Thoracic aorta (tissue), 2 donors: ENCODE measurements around the gene KAT14. TPM values are rescaled to one million over a fixed set of nuclear protein-coding genes. Genes with fewer than 3 reads are reported as not detected.

ENCODE experiments used
- ATAC-seq: fragments of 150-250 bp; one replicate; pipeline ENCODE4 v1.8.0; 2017; ENCODE audit warnings: low read depth; ENCODE audit not compliant: insufficient number of reproducible peaks, low FRiP score
- DNase-seq: peaks from one replicate; pipeline ENCODE4 v3.0.0-alpha.2; 2020; ENCODE audit warnings: low spot score
- H3K27ac ChIP-seq, 2 donors: fragments of 200-600 bp; sonication (generic); 1 replicate in 1 of 2; 2 replicates in 1 of 2; pipeline ENCODE4 v1.5.1; 2016; ENCODE audit warnings: mild to moderate bottlenecking in 2 of 2, moderate library complexity in 2 of 2
- H3K27me3 ChIP-seq: fragments of 200-600 bp; sonication (generic); replicated peaks from 2 replicates; pipeline ENCODE4 v1.6.0; 2016; ENCODE audit warnings: mild to moderate bottlenecking; ENCODE audit not compliant: insufficient read depth
- H3K36me3 ChIP-seq: fragments of 200-600 bp; sonication (generic); one replicate; pipeline ENCODE4 v1.5.1; 2016
- H3K4me1 ChIP-seq, 2 donors: fragments of 200-600 bp; sonication (generic); 1 replicate in 1 of 2; 2 replicates in 1 of 2; pipeline versions ENCODE4 v1.5.1 to v1.6.0; 2016; ENCODE audit warnings: low read depth in 2 of 2, mild to moderate bottlenecking in 1 of 2; ENCODE audit not compliant: control insufficient read depth in 1 of 2
- H3K4me3 ChIP-seq: fragments of 200-600 bp; sonication (generic); 2 replicates; pipeline ENCODE4 v1.5.1; 2016; ENCODE audit warnings: mild to moderate bottlenecking
- H3K9me3 ChIP-seq: fragments of 200-600 bp; sonication (generic); 2 replicates; pipeline ENCODE4 v1.5.1; 2016
- CTCF ChIP-seq: fragments of 200-600 bp; sonication (generic); IDR thresholded peaks from one replicate; pipeline ENCODE4 v1.5.1; 2019; ENCODE audit warnings: antibody characterized with exemption
- total RNA-seq, 2 donors: library from RNA; depleted of rRNA; stranded (reverse); fragments of >200 nt; gene quantifications; one replicate each; pipeline versions ENCODE4 v1.1.0 to v1.2.3, GENCODE V29; 2016

Gene KAT14
- total RNA-seq, 2 donors from 2014 or later: 7.7 to 11.7 TPM

GRCh38 chr20:18138639-18139583, 1.2 kb downstream of the KAT14 start:
- DNase-seq: no peak
- Histone ChIP-seq H3K27me3 (no peaks in the 10 kb centered on the region), H3K36me3 (peaks cover 12% of the 10 kb centered on the region), H3K4me1 (peaks cover 14 to 22% of the 10 kb centered on the region in 2 donors), H3K27ac (no peak overlapping the region), H3K9me3 (no peaks in the 10 kb centered on the region), H3K4me3 (peak overlapping the region; percentile 98)
- ATAC-seq: no peak
- TF ChIP-seq CTCF: no peak

GRCh38 chr20:18139832-18140231, 2.2 kb downstream of the KAT14 start:
- ATAC-seq (no peak), DNase-seq (no peak)
- Histone ChIP-seq H3K36me3 (peaks cover 16% of the 10 kb centered on the region), H3K27ac (no peak overlapping the region), H3K27me3 (no peaks in the 10 kb centered on the region), H3K4me3 (no peak overlapping the region), H3K4me1 (peaks cover 14 to 22% of the 10 kb centered on the region in 2 donors), H3K9me3 (no peaks in the 10 kb centered on the region)
- no peak for TF ChIP-seq CTCF

DNA sequence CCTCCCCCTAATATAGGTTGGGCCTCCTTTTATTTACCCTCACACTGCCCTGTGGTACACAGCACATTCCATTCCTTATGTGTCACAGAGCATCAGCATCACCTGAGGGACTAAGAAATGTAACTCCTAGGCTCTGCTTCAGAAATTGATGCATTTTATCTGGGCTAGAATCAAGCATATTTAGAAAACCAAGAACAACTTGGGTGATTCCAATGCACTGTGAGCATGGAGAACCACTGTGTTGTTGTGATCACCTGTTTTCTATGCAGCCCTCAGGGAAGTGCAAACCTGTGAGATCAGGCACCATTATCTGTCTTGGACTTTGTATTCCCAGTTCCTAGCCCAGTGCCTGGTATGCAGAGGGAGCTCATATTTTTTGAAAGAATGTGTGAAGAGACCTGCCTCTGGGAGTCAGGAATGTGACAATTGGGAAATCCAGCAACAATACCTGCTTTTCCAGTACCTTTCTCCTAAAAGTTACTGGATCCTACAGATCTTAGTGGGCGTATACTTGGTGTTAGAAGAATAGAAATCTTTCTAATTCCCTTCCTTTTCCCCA, 7.0 kb downstream of the KAT14 start:
- no peak for ATAC-seq
- Histone ChIP-seq H3K27ac (no peak overlapping the region), H3K36me3 (peaks cover 16% of the 10 kb centered on the region), H3K9me3 (no peaks in the 10 kb centered on the region), H3K4me3 (no peak overlapping the region), H3K4me1 (peaks cover 2 to 4% of the 10 kb centered on the region in 2 donors), H3K27me3 (no peaks in the 10 kb centered on the region)
- no peak for TF ChIP-seq CTCF
- DNase-seq: no peak

- H3K27ac ChIP-seq: no peak overlapping the region
- H3K36me3 ChIP-seq: peaks cover 17% of the 10 kb centered on the region
These were observed 16.7 kb downstream of the KAT14 start for GRCh38 chr20:18154342-18154741.

More at GRCh38 chr20:18154342-18154741, 16.7 kb downstream of the KAT14 start:
- DNase-seq (no peak), ATAC-seq (no peak)
- Histone ChIP-seq H3K4me3 (no peak overlapping the region), H3K27me3 (no peaks in the 10 kb centered on the region), H3K9me3 (no peaks in the 10 kb centered on the region), H3K4me1 (no peaks in the 10 kb centered on the region)
- no peak for TF ChIP-seq CTCF
